ENCODE measurements around the gene CNTN6.

The CNTN6 gene

DNA sequence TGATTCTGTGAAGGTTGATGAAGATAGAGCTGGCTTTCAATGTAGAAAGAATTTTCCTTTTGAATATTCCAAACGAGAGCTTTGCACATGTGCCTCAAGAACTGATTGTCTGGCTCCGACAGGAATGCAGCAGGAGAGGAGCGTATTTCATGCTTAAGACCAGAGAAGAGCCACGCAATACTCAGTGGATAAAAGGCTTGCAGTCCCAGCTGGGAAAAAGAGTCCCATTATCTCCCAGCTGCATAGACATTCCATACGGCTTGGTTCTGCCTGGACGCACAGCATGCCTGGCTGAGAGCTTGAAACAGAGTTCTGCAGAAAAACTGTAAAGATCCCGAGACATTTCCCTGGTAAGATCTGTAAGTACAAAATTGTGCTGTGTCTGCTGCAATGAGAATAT is at the start of gene CNTN6:
Gene CNTN6, plus strand, starts transcription at position 254 of the 400 bp plus-strand sequence. CDS start 54,985 bp downstream, outside the sequence.
- peak; percentile 20 for DNase-seq (ENCODE audit: low spot score)

DNA sequence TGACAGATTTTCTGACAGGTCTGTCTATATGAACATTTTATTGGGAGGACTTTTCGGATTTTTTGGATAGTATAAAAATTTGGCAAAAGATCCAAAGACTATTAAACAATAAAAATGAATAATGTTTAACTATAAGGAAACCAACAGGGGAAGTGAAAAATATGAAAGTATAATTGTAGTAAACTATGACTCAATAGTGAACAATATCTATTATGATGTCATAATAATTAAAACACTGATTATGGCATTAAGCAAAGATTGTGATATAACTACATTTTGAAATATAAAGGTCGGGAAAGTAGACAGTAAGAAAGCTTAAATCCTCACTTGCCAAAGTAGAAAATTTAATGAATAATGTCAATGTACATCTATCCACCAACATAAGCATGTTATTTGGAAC is 44.3 kb upstream of the CNTN6 start:
- DNase-seq (ENCODE audit: low spot score): no peak

- DNase-seq (ENCODE audit: low spot score): no peak
Measured at GRCh38 chr3:1055870-1056269, 37.0 kb upstream of the CNTN6 start.

- no peak for DNase-seq (ENCODE audit: low spot score)
Measured at GRCh38 chr3:1056744-1057143, 36.1 kb upstream of the CNTN6 start.

DNA sequence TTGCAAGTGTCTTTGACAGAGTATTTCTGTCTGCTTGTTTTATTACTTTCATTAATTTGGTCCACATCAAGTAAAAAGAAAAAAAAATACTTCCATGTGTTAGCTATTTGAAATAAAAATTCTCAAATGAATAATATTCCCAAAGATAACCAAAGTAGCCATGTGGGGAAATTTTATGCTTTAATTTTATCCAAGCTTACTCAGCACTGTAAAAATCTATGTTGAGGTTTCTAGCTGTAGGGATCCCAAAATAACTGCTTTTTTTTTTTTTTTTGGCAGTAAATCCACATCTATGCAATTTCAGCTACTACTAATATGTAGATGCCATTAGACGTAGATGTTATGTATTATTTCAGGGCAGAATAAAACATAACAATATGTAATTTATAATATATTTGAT is 35.4 kb upstream of the CNTN6 start:
- DNase-seq (ENCODE audit: low spot score): no peak

DNA sequence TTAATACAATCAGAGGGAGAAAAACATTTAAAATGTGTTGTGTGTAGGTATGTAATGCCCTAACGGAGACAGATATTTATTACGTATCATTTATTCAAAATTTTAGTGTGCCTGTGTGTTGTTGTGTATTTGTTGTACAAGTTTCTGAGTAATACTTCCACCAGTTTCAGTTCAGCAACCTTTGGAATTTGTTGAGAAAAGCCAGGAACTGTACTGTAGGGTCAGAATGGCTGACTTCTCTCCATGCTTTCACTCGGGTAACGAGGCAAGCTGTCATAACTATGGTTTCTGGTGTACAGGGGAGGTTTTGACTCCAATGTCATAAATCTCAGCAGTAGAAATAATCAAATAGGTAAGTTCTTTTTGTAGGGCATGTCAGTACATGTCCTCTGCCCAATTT is 23.8 kb upstream of the CNTN6 start:
- no peak for DNase-seq (ENCODE audit: low spot score)

DNA sequence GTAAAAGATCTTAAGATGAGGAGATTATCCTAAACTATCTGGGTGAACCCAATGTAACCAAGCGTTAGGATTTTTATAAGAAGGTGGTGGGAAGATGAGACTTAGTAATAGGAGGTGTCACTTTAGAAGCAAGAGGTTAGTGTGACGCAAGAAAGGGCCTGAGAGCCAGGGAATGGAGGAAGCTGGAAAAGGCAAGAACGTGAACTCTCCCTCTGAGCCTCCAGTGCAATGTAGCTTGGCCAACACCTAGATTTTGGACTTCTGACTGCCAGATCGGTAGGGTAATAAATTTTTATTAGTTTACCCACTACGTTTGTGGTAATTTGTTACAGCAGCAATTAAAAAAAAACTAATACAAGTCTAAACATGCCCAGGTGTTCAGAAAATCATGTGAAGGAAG is 20.8 kb upstream of the CNTN6 start:
- DNase-seq (ENCODE audit: low spot score): no peak

GRCh38 chr3:1079662-1080061 is 13.2 kb upstream of the CNTN6 start:
- DNase-seq (ENCODE audit: low spot score): peak; percentile 20

DNA sequence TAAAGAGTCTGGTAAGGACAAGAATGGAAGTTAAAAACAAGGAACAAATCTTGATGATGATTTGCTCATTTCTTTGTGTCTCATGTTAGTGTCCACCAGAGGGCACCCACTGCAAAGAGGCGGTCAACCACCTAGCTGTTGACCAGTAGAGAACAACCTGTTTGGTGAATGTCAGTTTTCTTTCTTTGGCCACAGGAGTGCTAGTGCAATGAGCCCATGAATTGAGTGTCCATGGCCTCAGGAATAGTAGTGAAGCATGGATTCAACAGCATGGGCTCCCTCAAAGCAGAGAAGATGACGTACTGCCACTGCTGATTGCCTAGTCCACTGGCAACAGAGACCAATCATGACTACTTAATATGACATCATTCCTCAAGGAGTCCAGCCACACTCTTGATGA is 10.7 kb upstream of the CNTN6 start:
- peak; percentile 40 for DNase-seq (ENCODE audit: low spot score)

- DNase-seq (ENCODE audit: low spot score): no peak
Measured at GRCh38 chr3:1087066-1087560, 5.7 kb upstream of the CNTN6 start.

DNA sequence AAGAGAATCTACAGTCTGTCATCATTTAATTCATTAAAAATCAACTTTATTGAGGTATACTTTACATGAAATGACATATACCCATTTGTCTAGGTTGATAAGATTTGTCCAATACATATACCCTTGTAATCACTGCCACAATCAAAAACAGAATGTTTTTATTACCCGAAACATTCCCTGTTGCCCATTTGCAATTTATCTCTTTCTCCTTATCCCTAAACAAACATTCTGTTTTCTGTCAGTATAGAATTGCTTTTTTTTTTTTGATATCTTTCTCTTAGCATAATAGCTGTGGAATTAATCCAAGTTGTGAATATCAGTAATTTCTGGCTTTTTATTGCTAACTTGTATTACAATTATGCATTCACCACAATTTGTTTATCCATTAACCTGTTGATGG is 4.3 kb upstream of the CNTN6 start:
- no peak for DNase-seq (ENCODE audit: low spot score)

DNA sequence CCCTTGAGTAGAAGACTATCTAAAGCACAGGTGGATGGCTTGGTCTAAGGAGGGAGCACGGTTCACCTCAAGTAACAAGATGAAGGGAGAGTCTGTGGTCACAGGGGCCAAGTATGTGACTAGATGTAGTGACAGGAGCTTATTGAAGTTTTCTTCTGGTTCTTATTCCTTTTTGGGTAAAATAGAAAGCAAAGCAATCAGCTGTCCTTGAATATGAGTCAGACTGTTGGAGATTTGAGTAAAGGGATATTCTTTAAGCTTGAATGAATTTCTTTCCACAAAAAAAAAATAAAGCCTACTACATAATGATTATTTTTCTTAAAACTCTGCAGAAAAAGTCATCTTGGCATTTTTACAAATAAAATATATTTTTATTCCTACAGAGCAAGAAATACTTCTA is 1.5 kb upstream of the CNTN6 start:
- DNase-seq (ENCODE audit: low spot score): no peak

- no peak for DNase-seq (ENCODE audit: low spot score)
Measured at GRCh38 chr3:1092061-1092460, 763 bp upstream of the CNTN6 start.

DNA sequence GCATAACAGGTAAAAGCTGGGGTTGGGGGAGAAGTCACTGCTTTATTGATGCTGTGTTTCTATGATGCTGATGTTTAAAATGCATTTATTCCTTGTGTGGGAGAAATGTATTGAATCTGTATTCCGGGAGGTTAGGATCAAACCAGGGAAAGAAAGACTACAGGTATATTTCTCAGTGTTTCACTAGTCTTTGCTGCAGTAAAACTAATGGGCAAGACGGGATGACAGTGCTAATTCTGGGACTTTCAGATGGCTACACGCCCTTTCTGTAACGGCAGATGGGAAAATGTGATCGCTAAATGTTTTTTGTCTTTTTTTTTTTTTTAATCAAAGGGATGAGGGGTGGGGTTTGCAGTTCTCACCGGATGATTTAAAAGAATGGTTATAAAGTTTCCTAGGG is 393 bp downstream of the CNTN6 start:
- DNase-seq (ENCODE audit: low spot score): no peak

DNA sequence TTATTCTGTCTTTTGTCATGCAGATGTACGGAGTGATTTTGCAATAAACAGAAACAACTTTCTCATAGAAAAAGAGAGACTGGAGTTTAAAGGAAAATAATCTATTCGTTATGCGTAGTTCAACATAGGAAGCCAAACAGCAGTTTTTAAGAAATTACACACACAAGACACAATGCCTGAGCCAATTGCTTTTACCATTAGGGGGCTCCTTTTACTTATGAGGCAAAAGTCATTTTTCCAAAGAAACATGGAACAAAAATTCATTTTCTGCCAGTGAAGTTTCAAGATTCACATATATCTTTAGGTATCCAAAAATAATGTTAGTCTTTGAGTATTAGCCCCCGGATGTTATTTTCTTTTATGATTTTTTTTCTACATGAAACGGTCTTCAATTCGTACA is 10.7 kb downstream of the CNTN6 start:
- DNase-seq (ENCODE audit: low spot score): no peak

DNA sequence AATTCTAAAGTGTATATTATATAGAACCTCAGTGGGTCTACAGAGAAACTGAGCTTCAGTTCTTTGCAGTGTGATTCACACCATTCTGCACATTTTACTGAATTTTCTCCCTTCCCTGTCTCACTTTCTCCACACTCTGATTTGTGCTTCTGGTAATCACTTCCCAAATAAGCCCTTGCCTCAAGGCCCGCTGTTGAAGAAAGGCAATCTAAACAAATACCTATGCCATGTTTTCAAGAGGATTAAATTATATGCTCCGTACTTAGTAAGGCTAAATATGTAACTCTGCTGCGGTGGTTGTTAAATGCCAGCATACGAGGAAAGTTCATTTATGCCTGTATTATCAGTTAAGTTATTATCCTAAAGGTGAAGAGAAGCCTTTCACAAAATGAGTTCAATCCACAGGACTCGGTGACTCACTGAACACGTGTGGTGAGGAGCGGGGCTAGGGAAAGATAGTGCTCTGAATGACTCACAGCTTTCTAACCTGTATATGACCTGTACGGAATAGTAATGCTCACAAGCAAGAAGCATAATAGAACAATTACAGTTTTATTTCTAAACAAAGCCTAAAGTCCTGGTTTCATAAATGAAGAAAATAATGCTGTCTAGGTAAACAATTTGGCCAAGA is 25.1 kb downstream of the CNTN6 start:
- no peak for DNase-seq (ENCODE audit: low spot score)

DNA sequence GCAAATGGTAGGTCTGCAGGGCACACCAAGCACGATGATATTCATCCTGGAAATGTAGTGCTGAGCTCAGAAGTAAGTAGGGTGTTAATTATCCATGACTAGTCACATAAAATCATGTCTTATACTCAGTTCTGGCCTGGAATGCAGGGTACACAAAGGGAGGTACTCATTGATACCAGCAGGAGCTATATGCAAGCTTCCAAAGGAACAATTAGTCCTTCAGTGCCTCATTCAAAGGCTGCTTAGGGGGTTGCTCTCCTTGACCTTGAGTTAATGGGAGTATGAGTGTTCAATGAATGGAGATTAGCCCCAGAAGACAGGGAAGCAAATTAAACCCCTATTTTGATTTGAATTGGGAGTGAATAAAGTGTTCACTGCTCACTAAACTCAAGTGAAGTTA is 38.3 kb downstream of the CNTN6 start:
- no peak for DNase-seq (ENCODE audit: low spot score)

GRCh38 chr3:1135194-1135593 is 42.4 kb downstream of the CNTN6 start:
- no peak for DNase-seq (ENCODE audit: low spot score)

- DNase-seq (ENCODE audit: low spot score): no peak
Measured at GRCh38 chr3:1138036-1138435, 45.2 kb downstream of the CNTN6 start.

DNA sequence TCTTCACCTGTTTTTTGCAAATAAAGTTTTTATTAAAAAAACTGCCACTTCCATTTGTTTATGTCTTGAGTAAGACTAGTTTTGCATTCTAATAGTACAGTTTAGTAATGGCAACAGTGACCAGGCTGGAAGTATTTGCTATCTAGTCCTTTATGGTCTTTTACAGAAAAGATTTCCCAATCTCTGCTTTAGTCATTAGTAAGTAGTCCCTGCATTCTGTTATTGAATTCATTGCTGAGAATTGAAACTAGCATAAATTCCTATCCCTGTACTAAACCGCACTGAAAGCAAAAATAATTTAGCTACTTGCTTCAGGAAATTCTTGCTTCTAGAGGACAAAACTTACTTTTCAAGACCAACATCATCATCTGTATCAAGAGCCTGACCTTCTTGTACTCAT is 46.2 kb downstream of the CNTN6 start:
- DNase-seq (ENCODE audit: low spot score): no peak

DNA sequence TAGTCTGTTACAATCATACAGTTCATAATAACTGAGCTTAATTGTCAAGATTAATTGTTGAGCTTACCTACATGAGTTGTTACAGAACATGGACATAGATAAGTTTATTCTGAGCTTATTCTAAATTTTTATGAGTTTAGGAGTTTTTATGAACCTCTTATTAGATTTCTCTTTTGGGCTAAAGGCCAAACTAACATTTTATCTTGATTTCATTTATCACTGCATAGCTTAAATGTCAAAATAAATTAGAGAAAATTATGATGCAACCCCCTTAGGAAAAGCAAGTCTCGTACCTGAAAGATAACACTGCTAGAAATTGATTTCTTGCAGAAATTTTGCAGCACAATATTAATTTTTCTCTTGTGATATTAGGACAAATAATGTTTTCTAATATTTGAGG is 54.5 kb downstream of the CNTN6 start:
- DNase-seq (ENCODE audit: low spot score): no peak

GRCh38 chr3:1147819-1148218 is 55.0 kb downstream of the CNTN6 start:
- DNase-seq (ENCODE audit: low spot score): no peak

GRCh38 chr3:1164101-1164500 is 71.3 kb downstream of the CNTN6 start:
- DNase-seq (ENCODE audit: low spot score): no peak

GRCh38 chr3:1171320-1171719 is 78.5 kb downstream of the CNTN6 start:
- DNase-seq (ENCODE audit: low spot score): no peak

GRCh38 chr3:1172644-1173043 is 79.8 kb downstream of the CNTN6 start:
- DNase-seq (ENCODE audit: low spot score): no peak
